GM21447 (cell line): ENCODE measurements around the gene ATP2A1.
"Not testable (repeated sequence)": the region's sequence is repeated elsewhere in the genome, so short reads cannot be mapped to it uniquely, and the experiment has no call there.

Experiments
- ATAC-seq: cut with Tn5 transposase; IDR thresholded peaks from one replicate; pipeline ENCODE4 v1.9.1; 2021; ENCODE audit not compliant: unreplicated experiment

The ATP2A1 gene

DNA sequence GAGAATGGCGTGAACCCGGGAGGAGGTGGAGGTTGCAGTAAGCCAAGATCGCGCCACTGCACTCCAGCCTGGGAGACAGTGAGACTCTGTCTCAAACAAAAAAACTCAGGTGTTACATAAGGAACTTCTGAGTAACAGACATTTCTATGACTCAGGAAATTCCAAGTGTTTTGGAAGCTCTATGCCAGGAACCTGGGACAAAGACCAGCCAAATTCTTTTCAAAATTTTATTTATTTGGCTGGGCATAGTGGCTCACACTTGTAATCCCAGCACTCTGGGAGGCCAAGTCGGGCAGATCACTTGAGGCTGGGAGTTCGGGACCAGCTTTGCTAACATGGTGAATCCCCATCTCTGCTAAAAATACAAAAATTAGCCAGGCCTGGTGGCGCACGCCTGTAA is 19.9 kb upstream of the ATP2A1 start:
- no peak for ATAC-seq

DNA sequence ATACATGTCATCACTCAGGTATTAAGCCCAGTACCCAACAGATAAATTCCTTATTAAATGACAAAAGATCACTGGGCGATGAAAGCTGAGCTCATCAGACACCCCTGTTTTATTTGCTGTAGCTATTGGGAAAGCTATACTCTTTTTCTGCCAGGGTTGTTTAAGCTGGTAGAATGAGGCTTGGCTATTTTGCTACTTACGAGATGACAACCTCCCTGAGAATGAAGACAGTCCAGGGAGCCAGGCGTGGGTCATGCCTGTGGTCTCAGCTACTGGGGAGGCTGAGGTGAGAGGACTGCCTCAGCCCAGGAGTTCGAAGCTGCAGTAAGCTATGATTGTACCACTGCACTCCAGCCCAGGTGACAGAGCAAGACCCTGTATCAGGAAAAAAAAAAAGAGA is 19.0 kb upstream of the ATP2A1 start:
- ATAC-seq, result no peak

DNA sequence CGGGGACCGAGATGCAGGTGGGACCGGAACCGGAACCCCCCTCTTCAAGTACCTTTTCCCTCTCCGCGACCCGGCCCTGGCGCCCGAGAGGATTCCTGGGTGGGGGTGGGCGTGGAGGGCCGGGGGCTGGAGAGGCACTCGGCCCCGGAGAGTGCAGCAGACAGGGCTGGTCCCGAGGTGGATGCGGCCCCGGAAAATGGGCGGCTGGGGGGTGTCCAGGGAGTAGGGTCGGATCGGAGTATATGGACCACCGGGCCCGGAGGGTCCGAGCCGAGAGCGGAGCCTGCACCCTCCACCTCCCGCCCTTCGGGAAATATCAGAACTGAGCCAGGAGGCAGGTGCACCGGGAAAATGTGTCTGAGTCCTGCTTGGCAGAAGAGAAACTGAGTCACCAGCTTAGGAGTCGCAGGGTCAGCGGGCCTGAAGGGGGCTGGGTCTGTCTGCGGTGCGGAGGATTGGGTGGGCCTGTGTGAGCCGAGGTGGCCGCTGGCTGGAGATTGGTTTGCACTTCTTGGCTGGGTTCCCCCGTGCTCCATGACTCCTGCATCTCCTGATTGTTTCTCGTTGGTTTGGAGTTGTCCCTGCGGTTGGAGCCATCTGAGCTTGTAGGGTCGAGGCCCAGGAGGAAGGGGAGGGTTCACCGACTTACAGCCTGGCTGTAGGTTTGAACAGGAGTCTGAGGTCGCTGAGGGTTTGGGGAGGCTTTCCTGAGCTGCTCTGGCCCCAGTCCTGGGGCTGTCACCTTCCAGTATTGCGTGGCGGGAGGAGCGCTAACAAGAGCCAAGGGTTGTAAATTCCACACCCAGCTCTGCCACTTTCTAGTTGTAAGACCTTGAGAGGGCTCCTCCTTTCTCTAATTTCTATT is 14.1 kb upstream of the ATP2A1 start:
- no peak for ATAC-seq

DNA sequence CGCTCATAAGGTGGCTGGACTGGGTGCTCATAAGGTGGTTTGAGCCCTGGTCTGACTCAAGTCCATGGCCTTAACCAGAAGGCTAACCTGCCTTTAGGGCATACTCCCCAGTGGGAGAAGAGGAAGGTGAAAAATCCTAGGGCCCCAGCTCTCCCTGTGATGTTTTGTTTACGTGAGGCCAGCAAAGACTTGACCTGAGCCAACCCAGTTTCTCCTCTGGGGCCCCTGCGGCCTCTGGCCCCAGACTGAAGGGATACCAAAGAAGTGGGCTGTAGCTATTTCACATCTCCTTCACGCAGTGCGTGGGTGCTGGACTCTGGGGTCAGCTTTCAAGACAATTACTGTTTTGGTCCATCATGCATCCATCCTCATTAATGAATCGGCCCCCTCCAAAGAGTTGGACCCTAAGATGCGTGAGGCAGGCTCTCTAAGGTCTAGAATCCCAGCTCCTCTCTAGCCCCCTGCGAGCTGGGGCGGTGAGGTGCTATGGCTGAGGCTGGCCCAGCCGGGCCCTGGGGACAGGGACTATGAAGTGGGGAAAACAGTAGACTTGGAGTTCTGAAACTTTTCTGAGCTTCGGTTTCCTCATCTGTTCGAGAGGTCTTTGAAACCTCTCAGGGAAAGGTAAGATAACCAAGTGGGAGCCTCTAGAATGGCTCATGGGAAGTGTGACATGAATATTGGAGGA is 13.1 kb upstream of the ATP2A1 start:
- no peak for ATAC-seq

DNA sequence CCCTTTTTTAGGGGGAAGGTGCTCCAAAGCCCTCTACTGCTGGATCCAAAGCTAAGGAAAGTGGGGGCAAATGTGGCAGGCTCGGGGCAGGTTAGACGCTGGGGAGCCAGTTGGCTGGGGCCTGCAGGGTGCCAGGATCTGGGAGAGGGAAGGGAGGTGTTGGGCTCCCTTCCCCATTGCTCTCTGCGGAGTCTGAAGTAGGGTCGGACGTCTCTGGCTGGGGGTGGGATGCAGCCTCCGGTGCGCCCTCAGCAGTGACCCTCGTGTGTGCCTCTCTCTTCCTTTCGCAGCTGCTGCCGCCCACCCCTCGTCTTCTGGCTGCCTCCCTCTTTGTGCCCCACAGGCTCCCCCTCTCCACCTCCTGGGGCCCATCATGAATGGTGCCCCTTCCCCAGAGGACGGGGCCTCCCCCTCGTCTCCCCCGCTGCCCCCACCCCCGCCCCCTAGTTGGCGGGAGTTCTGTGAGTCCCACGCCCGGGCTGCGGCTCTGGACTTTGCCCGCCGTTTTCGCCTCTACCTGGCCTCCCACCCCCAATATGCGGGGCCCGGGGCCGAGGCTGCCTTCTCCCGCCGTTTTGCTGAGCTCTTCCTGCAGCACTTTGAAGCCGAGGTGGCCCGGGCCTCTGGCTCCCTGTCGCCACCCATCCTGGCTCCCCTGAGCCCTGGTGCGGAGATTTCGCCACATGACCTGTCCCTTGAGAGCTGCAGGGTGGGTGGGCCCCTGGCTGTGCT is 12.4 kb upstream of the ATP2A1 start:
- ATAC-seq, result no peak

DNA sequence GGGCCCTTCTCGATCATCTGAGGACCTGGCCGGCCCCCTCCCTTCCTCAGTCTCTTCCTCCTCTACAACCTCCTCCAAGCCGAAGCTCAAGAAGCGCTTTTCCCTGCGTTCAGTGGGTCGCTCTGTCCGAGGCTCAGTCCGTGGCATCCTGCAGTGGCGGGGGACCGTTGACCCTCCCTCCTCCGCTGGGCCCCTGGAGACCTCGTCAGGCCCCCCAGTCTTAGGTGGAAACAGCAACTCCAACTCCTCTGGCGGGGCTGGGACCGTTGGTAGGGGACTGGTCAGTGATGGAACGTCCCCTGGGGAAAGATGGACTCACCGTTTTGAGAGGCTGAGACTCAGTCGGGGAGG is 11.9 kb upstream of the ATP2A1 start:
- no peak for ATAC-seq

DNA sequence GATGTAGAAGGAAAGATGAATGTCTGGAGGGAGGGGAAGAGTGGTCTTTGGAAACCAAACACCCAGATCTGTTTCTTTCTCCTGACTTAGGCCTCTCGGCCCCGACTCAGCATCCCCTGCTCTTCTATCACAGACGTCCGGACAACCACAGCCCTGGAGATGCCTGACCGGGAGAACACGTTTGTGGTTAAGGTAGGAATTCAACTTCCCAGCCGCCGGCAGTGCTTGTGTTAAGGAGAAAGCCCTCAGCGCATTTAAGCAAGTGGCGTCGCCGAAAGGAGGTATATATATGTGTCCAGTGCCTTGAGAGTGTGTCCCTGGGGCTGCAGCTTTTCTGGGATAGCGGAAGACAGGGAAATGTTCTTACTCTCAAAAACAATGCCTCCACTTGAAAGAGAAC is 11.0 kb upstream of the ATP2A1 start:
- no peak for ATAC-seq

DNA sequence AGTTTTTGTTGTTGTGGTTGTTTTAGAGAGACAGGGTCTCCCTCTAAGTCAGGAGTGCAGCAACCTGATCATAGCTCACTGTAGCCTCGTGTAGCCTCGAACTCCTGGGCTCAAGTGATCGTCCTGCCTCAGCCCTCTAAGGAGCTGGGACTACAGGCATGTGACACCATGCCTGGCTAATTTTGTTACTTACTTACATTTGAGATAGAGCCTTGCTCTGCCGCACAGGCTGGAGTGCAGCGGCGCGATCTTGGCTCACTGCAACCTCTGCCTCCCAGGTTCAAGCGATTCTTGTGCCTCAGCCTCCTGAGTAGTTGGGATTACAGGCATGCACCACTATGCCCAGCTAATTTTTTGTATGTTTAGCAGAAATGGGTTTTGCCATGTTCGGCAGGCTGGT is 10.6 kb upstream of the ATP2A1 start:
- not testable (repeated sequence) for ATAC-seq

DNA sequence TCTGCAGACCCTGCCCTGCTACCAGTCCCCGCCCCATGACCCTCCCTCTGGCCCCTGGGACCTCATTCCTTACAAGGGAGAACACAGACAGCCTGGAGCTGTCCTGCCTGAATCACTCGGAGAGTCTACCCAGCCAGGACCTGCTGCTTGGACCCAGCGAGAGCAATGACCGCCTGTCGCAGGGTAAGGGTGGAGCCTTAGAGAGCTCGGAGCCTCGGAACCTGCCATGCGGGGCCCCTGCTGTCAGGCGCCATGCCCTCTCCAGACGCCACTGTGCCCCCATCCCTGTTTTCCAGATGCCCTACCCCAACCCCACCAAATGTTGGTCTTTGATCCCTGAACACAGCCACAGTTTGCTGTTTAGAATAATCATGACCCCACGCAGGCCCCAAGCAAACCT is 9.1 kb upstream of the ATP2A1 start:
- ATAC-seq, result no peak

DNA sequence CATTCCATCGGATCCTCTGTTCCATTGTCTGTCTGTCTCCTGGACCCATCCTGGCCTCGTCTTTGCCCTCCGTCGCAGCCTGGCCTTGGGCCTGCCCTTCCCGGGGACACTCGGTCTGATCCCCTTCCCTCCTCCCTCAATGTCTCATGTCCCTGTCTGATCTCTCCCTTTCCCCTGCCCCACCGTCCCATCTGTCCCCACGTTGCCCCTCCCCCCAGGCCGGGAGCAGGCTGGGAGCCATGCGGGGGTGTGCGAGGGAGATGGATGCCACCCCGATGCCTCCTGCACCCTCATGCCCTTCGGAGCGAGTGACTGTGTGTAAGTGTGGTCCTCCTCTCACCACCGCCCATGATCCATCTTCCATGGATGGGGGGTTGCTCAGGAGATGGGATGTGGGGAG is 5.3 kb upstream of the ATP2A1 start:
- no peak for ATAC-seq

DNA sequence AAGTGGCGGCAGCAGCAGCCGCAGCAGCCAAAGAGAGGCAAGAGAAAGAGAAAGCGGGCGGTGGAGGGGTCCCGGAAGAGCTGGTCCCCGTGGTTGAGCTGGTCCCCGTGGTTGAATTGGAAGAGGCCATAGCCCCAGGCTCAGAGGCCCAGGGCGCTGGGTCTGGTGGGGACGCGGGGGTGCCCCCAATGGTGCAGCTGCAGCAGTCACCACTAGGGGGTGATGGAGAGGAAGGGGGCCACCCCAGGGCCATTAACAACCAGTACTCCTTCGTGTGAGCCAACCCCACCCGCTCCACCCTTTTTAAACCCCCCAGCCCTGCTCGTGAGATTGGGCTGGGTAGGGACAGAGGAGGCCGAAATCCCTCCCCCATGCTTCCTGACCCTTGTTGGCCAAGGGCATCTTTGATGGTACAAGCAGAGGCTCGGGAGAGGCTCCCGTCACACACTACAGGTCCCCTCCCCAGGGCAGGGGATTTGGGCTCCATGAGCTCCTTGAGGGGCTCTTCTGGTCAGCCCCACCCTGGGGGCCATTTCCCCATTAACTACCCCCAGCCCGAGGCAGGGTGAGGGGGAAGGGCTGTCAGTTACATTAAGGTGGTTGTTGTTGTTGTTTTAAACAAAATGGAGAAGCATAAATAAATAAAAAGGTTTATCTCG is 4.6 kb upstream of the ATP2A1 start:
- ATAC-seq, result no peak

DNA sequence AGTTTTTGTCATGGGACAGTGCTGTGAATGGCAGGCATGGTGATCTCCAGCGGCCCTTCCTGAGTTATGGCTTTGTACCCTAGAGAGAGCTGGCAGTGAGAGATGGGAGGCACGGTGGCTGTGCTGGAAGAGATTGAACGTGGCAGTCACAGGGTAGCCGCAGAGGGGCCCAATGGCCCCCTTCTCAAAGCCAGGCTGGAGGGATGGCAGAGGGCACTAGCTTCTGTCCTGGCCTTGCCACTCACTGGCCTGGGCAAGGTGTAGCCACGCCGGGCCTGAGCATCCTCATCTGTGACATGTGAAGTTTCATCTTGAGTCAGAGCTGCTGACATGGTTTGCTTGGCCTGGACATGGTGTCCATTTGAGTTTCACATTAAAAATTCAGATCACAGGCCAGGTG is 3.9 kb upstream of the ATP2A1 start:
- no peak for ATAC-seq

DNA sequence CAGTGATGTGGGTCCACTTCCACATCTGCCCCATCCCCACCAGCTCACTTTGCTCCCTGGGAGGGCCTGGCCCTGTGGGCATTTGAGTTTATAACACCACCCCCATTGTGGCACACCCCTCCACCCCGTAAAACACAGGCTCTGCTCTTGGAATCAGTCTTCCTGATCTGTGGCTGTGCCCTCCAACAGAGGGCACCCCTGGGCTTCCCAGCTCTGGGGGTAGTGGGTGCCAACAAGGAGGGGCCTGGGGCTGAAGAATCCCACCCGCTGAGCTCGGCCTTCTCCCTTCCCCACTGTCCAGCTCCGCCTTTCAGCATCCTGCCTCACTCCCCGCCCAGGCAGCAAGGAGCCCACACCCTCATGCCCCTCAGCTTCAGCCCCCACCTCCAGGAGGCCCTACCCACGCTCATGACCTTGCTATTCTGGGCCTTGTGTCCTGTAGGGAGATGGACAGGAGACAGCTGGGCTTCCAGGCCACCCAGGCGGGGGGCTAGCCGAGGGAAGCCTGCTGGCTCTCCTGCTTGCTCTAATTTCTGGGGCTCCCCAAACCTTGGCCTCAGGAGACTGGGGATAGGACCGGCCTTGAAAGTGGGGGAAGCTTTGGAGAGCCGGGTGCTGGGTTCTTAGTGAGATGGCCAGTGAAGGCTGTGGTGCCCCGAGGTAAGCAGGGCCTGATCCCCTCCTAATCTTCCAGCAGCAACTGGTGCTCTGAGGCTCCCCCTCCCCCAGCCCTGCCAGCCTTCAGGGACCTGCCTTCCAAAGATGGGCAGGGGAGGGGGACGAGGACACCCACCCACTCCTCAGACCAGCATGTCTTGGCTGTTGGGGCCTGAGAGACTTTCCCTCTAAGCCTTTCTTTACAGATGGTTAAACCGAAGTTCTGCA is 2.9 kb upstream of the ATP2A1 start:
- ATAC-seq, result no peak

DNA sequence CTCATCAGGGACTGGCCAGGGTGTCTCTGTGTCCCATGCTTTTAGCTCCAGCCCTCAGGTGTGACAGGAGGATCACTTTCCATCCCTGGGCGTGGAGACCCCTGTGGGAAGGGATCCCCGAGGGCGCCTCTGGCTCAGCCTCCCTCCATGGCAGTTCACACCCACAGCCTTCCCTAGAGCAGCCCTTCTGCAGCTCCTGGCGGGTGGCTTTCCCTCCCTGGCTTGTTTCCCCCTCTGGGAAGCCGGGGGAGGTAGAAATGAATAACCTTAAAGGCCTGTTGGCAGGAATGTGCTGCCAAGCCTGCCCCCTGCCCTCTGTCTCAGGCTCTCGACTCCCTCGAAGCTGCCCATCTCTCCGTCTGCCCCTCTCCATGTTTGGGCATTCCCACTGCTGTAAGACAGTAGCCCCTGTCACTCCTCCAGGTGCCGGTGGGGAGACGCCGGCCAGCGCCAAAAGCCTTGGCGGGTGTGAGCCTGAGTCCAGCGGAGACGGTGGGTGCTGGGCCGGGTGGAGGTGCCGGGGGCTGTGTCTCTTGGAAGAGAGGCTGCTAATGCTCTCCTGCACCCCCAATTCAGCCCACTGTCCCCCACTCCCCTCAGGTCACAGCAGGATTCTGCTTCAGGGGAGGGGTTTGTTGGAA is 2.1 kb upstream of the ATP2A1 start:
- no peak for ATAC-seq

DNA sequence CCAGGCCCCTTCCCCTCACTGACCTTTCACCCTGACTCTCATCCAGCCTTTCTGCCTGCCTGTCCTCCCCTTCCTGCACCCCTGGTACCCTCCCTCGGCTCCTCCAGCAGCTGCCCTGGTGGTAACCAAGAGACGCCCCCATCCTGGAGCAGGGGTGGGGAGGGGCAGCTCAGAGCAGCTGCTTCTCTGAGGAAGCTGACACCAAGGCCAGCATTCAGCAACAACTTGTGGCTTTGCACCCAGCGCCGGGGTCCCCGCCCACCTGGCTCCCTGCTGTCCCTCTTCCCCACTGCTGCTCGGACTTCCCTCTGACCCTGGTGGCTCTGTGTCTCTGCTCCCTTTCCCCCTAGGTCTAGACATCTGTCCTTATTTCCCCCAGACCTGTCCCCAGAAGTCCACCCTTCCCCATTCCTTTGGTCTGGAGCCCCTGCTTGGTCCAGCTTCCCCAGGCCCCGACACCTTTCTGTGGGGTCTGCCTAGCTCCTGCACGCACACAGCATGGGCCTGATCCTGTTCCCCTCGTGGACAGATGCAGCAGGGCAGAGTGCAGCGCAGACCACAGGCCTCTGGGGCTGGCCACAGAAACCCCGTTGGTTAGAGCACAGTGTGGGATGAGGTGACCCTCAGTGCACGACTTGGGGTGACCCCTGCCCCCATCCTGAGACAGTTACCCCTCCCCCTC is 1.2 kb upstream of the ATP2A1 start:
- ATAC-seq, result no peak

DNA sequence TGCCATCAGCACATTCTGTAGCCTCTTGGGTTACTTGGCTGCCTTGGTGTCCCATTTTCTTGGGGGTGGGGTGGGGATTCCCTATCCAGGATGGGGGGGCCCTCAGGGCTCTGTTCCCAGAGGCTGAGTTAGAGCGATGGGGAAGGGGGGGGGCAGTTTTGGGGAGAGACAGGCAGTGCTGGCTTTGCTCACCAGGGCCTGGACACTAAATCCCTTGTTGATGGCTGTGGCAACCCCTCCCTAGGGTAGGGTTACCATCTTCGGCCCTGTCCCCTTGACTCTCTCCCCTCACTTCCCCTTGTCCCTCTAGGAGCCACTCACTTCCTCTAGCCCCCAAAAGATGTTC is 660 bp upstream of the ATP2A1 start:
- ATAC-seq, result no peak

DNA sequence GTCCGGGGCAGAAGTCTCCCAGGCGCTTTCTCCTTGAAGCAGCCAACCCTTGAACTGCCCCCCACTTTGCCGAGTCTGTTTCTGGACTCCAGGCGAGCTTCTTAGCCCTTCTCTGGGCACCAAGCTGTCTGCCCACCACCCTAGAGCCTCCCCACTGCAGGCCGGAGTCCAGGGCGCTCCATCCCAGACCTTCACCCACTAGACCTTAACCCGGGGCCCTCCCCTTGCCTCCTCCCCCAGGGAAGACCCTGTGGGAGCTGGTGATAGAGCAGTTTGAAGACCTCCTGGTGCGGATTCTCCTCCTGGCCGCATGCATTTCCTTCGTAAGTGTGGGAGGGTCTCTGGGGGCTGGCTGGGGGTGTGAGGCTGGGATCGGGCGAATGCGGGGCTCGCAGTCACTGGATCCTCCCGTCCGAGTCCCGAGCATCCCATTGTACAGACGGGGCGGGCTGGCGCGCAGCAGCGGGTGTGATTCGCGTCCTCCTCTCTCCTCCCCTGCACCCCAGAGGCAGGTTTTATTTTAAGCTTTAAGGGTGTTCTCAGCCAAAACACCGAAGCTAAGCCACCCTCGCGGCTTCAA is 1.1 kb downstream of the ATP2A1 start:
- peak; percentile 33 for ATAC-seq

DNA sequence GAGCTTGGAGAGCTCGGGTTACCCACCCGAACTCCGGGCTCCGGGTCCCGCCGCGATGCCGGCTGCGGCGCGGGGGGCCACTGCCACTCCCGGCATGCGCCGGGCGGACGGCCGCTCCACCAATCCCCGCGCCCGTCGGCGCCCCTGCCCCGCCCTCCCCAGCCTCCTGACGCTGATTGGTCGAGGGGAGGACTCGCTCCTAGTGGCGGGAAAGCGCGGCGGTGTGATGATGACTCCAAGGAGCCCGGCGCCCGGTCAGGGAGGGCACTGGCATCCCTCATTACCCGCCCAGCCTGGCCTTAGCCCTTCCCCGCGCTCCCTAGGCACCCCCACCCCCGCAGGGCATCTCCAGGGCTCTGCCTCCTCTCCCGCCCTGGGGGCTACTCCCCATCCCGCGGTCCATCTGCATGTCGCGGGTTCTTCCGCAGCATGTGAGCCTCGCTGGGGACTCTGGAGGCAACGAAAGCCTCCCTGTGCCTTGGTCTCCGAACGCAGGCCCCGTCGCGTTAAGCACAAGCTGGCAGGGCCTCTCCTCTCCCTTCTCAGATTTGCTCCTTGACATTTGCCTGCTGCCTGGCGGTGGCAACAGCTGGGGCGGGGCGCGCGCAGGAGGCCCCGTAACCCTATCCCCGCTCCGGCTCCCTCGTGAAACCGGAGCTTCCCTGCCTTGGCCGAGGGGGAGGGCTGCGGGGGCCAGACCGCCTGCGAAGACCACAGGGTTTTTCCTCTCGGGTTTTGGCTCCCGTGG is 1.7 kb downstream of the ATP2A1 start:
- ATAC-seq, result peak; percentile 83

DNA sequence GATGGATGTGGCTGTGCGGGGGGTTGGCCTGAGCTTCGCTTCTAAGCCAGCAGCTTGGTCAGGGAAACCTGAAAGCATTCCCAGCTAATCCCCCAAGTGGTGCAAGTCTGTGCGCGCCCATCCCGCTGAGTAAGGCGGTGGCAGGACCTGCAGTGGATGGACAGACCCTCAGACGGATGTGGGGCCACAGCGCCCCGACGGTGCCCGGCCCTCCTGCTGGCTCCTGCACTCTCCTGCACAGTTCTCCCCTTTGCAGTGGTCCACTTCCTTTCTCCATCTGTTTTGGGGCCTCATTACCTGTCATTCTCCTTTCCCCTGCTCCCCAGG is 2.3 kb downstream of the ATP2A1 start:
- no peak for ATAC-seq
